NT2/D1 (cell line): ENCODE data around the gene SIK2.

Source experiments
- SUZ12 ChIP-seq: IDR thresholded peaks from 2 replicates; pipeline ENCODE4 v1.6.1; 2011; ENCODE audit not compliant: insufficient read length, insufficient read depth; ENCODE audit errors: extremely low read depth
- YY1 ChIP-seq: IDR thresholded peaks from 2 replicates; pipeline ENCODE4 v1.6.1; 2011; ENCODE audit not compliant: insufficient read length, insufficient read depth
- ZNF274 ChIP-seq: IDR thresholded peaks from 2 replicates; pipeline ENCODE4 v1.6.1; 2011; ENCODE audit warnings: mild to moderate bottlenecking, low read depth, low read length

- TF ChIP-seq SUZ12 (no peak), YY1 (no peak), ZNF274 (no peak)
These were observed 31.0 kb downstream of the SIK2 start for GRCh38 chr11:111633248-111633647.
